ENCODE results near the gene NFIC.
"Not testable (repeated sequence)": the region's sequence is repeated elsewhere in the genome, so short reads cannot be mapped to it uniquely, and the experiment has no call there.

Gene NFIC

GRCh38 chr19:3374369-3375112 lies 8.2 kb downstream of the NFIC start:
- in situ Hi-C loops (cut with HindIII; ENCODE audit: low sequenced_read_pairs), result no loop called here
- TF ChIP-seq CTCF (IDR thresholded peaks at IDR 0.05; ENCODE audit: low read depth, low read length, missing control alignments), result no peak
- DNase-seq (ENCODE audit: low read depth), result no peak
- H3K4me3 ChIP-seq (ENCODE audit: low read depth, low read length), result no peak overlapping the region

GRCh38 chr19:3375221-3376090 lies 9.1 kb downstream of the NFIC start:
- H3K4me3 ChIP-seq (ENCODE audit: low read depth, low read length), result no peak overlapping the region

DNA sequence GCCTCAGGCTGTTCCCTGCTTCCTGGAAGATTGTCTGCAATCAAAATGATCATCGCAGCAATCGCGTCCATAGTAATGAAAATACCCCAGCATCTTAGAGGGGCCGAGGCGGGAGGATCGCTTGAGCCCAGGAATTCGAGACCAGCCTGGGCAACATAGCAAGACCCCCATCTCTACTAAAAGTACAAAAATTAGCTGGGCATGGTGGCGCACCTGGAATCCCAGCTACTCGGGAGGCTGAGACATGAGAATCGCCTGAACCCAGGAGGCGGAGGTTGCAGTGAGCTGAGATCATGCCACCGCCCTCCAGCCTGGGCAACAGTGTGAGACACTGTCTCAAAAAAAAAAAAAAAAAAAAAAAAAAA lies 9.7 kb downstream of the NFIC start:
- in situ Hi-C loops (cut with HindIII; ENCODE audit: low sequenced_read_pairs); DNase-seq (ENCODE audit: low read depth); H3K4me3 ChIP-seq (ENCODE audit: low read depth, low read length): not testable (repeated sequence)

More at GRCh38 chr19:3375221-3376090, 9.1 kb downstream of the NFIC start:
- no peak for DNase-seq (ENCODE audit: low read depth)
- in situ Hi-C loops (cut with HindIII; ENCODE audit: low sequenced_read_pairs), result no loop called here
- TF ChIP-seq CTCF (IDR thresholded peaks at IDR 0.05; ENCODE audit: low read depth, low read length, missing control alignments), result no peak

DNA sequence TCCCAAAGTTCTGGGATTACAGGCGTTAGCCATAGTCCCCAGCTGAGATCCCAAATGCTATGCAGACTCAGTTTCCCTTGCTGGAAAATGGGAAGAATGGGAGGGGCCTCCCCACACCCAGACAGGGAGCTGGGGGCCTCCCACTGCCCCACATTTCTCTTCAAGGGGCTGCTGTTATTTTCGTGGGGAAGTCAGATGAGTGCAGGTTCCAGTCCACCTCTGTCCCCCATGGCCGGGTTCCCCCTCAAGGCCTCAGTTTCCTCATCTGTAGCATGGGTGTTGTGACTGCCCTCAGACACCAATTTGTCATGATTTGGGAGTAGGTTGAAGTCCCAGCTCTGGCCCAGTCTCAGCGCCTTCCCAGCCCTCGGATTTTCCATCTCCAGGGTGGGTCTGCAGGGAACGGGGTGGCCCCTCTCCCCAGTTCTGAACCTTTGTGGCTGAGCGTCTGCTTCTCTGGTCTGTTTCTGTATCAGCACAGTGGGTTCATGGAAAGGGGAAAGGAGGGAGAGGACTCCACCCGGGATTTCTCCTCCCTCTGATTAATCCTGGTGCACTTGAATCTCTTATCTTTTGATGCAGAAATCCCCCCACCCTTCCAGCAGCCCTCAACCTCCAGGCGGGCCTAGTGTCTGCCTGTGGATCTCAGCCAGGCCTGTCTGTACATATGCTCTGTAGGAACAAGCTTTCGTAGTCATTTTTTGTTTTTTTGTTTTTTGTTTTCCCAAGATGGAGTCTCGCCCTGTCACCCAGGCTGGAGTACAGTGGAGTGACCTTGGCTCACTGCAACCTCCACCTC lies 12.2 kb downstream of the NFIC start:
- TF ChIP-seq CTCF (IDR thresholded peaks at IDR 0.05; ENCODE audit: low read depth, low read length, missing control alignments), result no peak
- no peak for DNase-seq (ENCODE audit: low read depth)
- in situ Hi-C loops (cut with HindIII; ENCODE audit: low sequenced_read_pairs), result no loop called here
- H3K4me3 ChIP-seq (ENCODE audit: low read depth, low read length), result no peak overlapping the region

DNA sequence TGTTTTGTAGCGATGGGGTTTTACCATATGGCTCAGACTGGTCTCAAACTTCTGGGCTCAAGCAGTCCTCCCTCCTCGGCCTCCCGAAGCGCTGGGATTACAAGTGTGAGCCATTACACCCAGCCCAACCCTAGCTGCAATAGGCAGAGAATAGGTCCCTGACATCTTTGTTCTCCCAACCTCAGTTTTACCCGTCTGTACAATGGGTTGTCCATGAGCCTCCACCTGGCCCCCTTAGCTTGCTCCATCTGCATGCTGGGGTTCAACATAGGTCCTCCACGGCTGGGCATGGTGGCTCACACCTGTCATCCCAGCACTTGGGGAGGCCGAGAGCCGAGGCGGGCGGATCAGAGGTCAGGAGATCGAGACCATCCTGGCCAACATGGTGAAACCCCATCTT lies 14.4 kb downstream of the NFIC start:
- no peak for TF ChIP-seq CTCF (IDR thresholded peaks at IDR 0.05; ENCODE audit: low read depth, low read length, missing control alignments)
- DNase-seq (ENCODE audit: low read depth), result no peak
- H3K4me3 ChIP-seq (ENCODE audit: low read depth, low read length), result no peak overlapping the region
- in situ Hi-C loops (cut with HindIII; ENCODE audit: low sequenced_read_pairs), result no loop called here

GRCh38 chr19:3381701-3382372 lies 15.5 kb downstream of the NFIC start:
- in situ Hi-C loops (cut with HindIII; ENCODE audit: low sequenced_read_pairs), result no loop called here
- no peak for TF ChIP-seq CTCF (IDR thresholded peaks at IDR 0.05; ENCODE audit: low read depth, low read length, missing control alignments)
- no peak for DNase-seq (ENCODE audit: low read depth)
- no peak overlapping the region for H3K4me3 ChIP-seq (ENCODE audit: low read depth, low read length)

All from astrocyte of the cerebellum (primary cell).